ENCODE results near the gene DRAXIN. TPM values are rescaled to one million over a fixed set of nuclear protein-coding genes. Genes with fewer than 3 reads are reported as not detected.
A peak's percentile ranks its signal among the peaks of the same experiment; 100 is the strongest.

DRAXIN gene
- polyA plus RNA-seq, 1 donor from 2014 or later: 33.5 TPM

DNA sequence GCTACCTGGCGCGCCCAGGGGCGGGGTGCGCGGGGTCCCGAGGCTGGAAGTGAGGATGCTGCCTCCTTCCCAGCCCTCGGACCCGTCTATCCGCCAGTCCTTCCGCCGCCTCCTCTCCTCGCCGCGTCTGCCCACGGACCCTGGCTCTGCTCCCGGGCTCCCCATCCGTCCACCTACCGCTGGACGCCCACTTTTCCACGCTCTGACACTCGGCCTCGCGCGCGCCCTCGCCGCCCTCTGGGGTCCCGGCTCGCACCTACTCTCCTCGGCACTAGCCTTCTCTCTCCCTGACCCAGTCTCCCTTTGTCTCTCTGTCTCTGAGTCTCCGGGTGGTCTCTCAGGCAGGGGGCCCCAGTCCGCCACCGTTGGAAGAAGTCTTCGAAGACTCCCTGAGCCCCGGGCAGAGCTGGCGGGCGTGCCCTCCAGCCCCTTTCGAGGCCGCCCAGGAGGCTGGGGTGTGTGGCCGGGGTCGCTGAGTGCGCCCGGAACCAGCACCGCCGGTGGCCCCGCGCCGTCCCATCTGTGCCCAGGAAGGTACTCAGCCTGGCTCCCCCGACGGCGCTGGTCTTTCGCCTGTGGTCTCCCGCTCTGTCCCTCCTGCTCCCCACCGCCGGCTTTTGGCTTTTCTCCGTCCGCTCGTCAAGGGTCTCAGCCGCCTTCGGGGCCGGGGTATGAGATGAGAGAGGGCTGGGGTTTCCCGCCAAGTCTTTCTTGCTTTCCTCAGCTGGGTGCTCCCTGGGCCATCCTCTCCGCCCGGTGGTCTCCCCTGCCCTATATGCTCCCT is 610 bp downstream of the DRAXIN start:
- Histone ChIP-seq H3K9ac (ENCODE audit: low read length) (peak overlapping the region; percentile 90), H4K20me1 (ENCODE audit: insufficient read depth) (no peaks in the 10 kb centered on the region), H3K4me3 (ENCODE audit: low read length) (peak overlapping the region; percentile 88), H2AFZ (ENCODE audit: low read depth, low read length) (peak overlapping the region; percentile 76), H3K27ac (ENCODE audit: low read length) (peak overlapping the region; percentile 44), H3K79me2 (replicated peaks; ENCODE audit: insufficient read depth, low read length) (peaks cover 23% of the 10 kb centered on the region), H3F3A (ENCODE audit: insufficient read depth, low read length, poor library complexity, severe bottlenecking) (no peaks in the 10 kb centered on the region), H3K9me3 (ENCODE audit: low read length) (no peaks in the 10 kb centered on the region), H3K4me2 (ENCODE audit: low read length) (peak overlapping the region; percentile 55), H3K9me2 (ENCODE audit: insufficient read depth, low read length) (no peaks in the 10 kb centered on the region), H3K27me3 (ENCODE audit: insufficient read depth, low read depth, low read length) (no peaks in the 10 kb centered on the region), H3K36me3 (ENCODE audit: insufficient read depth, low read length) (no peaks in the 10 kb centered on the region)
- TF ChIP-seq, protein P1, sequence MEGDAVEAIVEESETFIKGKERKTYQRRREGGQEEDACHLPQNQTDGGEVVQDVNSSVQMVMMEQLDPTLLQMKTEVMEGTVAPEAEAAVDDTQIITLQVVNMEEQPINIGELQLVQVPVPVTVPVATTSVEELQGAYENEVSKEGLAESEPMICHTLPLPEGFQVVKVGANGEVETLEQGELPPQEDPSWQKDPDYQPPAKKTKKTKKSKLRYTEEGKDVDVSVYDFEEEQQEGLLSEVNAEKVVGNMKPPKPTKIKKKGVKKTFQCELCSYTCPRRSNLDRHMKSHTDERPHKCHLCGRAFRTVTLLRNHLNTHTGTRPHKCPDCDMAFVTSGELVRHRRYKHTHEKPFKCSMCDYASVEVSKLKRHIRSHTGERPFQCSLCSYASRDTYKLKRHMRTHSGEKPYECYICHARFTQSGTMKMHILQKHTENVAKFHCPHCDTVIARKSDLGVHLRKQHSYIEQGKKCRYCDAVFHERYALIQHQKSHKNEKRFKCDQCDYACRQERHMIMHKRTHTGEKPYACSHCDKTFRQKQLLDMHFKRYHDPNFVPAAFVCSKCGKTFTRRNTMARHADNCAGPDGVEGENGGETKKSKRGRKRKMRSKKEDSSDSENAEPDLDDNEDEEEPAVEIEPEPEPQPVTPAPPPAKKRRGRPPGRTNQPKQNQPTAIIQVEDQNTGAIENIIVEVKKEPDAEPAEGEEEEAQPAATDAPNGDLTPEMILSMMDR (IDR thresholded peaks at IDR 0.05; ENCODE audit: poor library complexity, severe bottlenecking): peak; percentile 11
- TF ChIP-seq TAF1 (IDR thresholded peaks at IDR 0.05; ENCODE audit: low read depth): no peak

DNA sequence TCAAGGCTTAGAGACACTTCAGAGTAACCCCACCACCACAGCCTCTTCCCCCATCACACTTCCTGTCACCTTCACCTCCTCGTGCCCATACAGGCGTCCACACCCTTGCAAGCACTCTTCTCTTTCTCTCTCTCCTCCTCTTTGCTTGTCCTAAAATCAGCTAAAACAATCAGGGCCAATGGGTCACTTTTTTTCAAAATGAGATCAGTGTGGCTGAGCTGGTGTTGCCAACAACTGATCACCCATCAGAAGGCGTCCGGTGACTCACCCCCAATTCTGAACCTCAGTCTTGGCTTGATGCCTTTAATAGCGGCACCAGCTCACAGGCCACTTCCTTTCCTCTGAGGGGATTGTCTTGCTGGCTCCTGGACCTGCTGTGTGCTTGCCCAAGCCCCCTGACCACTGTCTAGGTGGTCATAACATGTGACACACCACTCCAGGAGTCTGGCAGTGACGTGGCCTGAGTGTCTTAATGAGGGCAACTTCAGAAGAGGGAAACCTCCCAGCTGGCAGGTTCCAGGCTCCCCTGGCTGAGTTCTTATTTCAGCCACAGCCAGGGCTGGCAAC is 1.6 kb downstream of the DRAXIN start:
- no peaks in the 10 kb centered on the region for H3K9me3 ChIP-seq (ENCODE audit: low read length)
- H3K79me2 ChIP-seq (replicated peaks; ENCODE audit: insufficient read depth, low read length): peaks cover 14% of the 10 kb centered on the region
- H3K36me3 ChIP-seq (ENCODE audit: insufficient read depth, low read length): no peaks in the 10 kb centered on the region
- no peaks in the 10 kb centered on the region for H3K27me3 ChIP-seq (ENCODE audit: insufficient read depth, low read depth, low read length)
- no peaks in the 10 kb centered on the region for H3F3A ChIP-seq (ENCODE audit: insufficient read depth, low read length, poor library complexity, severe bottlenecking)
- no peak overlapping the region for H3K9ac ChIP-seq (ENCODE audit: low read length)
- no peaks in the 10 kb centered on the region for H4K20me1 ChIP-seq (ENCODE audit: insufficient read depth)
- peak overlapping the region; percentile 88 for H3K4me3 ChIP-seq (ENCODE audit: low read length)
- TF ChIP-seq TAF1 (IDR thresholded peaks at IDR 0.05; ENCODE audit: low read depth): no peak
- no peak overlapping the region for H3K4me2 ChIP-seq (ENCODE audit: low read length)
- H3K27ac ChIP-seq (ENCODE audit: low read length): no peak overlapping the region
- H2AFZ ChIP-seq (ENCODE audit: low read depth, low read length): no peak overlapping the region
- no peaks in the 10 kb centered on the region for H3K9me2 ChIP-seq (ENCODE audit: insufficient read depth, low read length)

DNA sequence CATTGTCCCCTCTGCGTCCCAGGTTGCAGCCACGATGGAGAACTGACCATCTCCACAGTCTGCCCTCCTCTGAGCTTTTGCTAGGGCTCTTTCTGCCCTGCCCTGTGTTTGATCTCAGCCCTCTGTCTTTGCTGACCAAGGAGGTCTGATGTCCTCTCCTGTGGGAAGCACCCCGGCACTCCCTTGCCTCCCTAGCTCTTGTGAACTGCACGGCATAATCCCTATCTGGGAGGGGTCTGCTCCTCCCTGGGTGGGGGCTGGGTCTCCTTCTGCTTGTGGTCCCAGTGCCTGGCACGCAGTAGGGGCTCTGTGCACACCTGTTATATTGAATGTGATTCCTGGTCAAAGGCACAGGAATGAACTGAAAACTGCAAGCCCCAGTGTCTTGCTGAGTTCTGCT is 2.4 kb downstream of the DRAXIN start:
- Histone ChIP-seq H3K4me3 (ENCODE audit: low read length) (no peak overlapping the region), H3K9me2 (ENCODE audit: insufficient read depth, low read length) (no peaks in the 10 kb centered on the region), H3K4me2 (ENCODE audit: low read length) (no peak overlapping the region), H3K36me3 (ENCODE audit: insufficient read depth, low read length) (no peaks in the 10 kb centered on the region), H3K79me2 (replicated peaks; ENCODE audit: insufficient read depth, low read length) (peaks cover 14% of the 10 kb centered on the region), H3K9me3 (ENCODE audit: low read length) (no peaks in the 10 kb centered on the region), H3K9ac (ENCODE audit: low read length) (no peak overlapping the region), H3F3A (ENCODE audit: insufficient read depth, low read length, poor library complexity, severe bottlenecking) (no peaks in the 10 kb centered on the region), H2AFZ (ENCODE audit: low read depth, low read length) (no peak overlapping the region), H3K27ac (ENCODE audit: low read length) (no peak overlapping the region), H3K27me3 (ENCODE audit: insufficient read depth, low read depth, low read length) (no peaks in the 10 kb centered on the region), H4K20me1 (ENCODE audit: insufficient read depth) (no peaks in the 10 kb centered on the region)
- TF ChIP-seq POLR2AphosphoS5 (IDR thresholded peaks at IDR 0.05) (no peak), RAD21 (conservative IDR thresholded peaks at IDR 0.05) (no peak), EP300 (conservative IDR thresholded peaks at IDR 0.05; ENCODE audit: poor library complexity, severe bottlenecking) (no peak), EZH2 (IDR thresholded peaks at IDR 0.05; ENCODE audit: borderline replicate concordance, insufficient read depth, low read length, poor library complexity, severe bottlenecking) (no peak), TAF1 (IDR thresholded peaks at IDR 0.05; ENCODE audit: low read depth) (no peak), SMC3 (conservative IDR thresholded peaks at IDR 0.05; ENCODE audit: poor library complexity) (no peak), MXI1 (conservative IDR thresholded peaks at IDR 0.05; ENCODE audit: poor library complexity, severe bottlenecking) (no peak)
- TF ChIP-seq, protein P2, sequence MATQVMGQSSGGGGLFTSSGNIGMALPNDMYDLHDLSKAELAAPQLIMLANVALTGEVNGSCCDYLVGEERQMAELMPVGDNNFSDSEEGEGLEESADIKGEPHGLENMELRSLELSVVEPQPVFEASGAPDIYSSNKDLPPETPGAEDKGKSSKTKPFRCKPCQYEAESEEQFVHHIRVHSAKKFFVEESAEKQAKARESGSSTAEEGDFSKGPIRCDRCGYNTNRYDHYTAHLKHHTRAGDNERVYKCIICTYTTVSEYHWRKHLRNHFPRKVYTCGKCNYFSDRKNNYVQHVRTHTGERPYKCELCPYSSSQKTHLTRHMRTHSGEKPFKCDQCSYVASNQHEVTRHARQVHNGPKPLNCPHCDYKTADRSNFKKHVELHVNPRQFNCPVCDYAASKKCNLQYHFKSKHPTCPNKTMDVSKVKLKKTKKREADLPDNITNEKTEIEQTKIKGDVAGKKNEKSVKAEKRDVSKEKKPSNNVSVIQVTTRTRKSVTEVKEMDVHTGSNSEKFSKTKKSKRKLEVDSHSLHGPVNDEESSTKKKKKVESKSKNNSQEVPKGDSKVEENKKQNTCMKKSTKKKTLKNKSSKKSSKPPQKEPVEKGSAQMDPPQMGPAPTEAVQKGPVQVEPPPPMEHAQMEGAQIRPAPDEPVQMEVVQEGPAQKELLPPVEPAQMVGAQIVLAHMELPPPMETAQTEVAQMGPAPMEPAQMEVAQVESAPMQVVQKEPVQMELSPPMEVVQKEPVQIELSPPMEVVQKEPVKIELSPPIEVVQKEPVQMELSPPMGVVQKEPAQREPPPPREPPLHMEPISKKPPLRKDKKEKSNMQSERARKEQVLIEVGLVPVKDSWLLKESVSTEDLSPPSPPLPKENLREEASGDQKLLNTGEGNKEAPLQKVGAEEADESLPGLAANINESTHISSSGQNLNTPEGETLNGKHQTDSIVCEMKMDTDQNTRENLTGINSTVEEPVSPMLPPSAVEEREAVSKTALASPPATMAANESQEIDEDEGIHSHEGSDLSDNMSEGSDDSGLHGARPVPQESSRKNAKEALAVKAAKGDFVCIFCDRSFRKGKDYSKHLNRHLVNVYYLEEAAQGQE (IDR thresholded peaks at IDR 0.05; ENCODE audit: borderline replicate concordance): no peak
- TF ChIP-seq, protein P1 (IDR thresholded peaks at IDR 0.05; ENCODE audit: poor library complexity, severe bottlenecking): no peak

Measured in neural cell (in vitro differentiated cells).